ENCODE results near the gene UXS1.

Gene UXS1

GRCh38 chr2:106184857-106185256 is 9.2 kb downstream of the UXS1 start:
- Histone ChIP-seq H2AFZ (ENCODE audit: low read depth, low read length) (no peak overlapping the region), H3K36me3 (ENCODE audit: insufficient read depth, low read length) (peaks cover 6% of the 10 kb centered on the region), H3K4me1 (ENCODE audit: insufficient read depth, low read length) (no peaks in the 10 kb centered on the region), H3K4me3 (ENCODE audit: low read length) (no peak overlapping the region), H3K27me3 (ENCODE audit: insufficient read depth, low read length) (no peaks in the 10 kb centered on the region), H3K9me3 (ENCODE audit: low read length) (peaks cover 9% of the 10 kb centered on the region)

DNA sequence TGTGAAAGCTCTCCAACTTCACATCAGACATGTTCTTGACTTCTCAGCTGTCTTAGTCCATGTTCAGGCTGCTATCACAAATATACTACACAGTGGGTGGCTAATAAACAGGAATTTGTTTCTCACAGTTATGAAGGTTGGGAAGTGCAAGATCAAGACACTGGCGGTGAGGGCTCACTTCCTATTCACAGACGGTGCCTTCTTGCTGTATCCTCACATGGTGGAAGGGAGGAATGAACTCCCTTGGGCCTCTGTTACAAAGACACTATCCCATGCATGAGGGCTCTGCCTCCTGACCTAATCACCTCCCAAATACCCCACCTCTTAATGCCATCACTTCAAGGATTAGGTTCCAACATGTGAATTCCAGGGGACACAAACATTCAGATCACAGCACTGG is 9.7 kb downstream of the UXS1 start:
- Histone ChIP-seq H3K9me3 (ENCODE audit: low read length) (peaks cover 9% of the 10 kb centered on the region), H3K36me3 (ENCODE audit: insufficient read depth, low read length) (peaks cover 6% of the 10 kb centered on the region), H3K27me3 (ENCODE audit: insufficient read depth, low read length) (no peaks in the 10 kb centered on the region), H3K4me3 (ENCODE audit: low read length) (no peak overlapping the region), H3K4me1 (ENCODE audit: insufficient read depth, low read length) (no peaks in the 10 kb centered on the region), H2AFZ (ENCODE audit: low read depth, low read length) (no peak overlapping the region)

GRCh38 chr2:106183101-106183696 is 10.9 kb downstream of the UXS1 start:
- H3K36me3 ChIP-seq (ENCODE audit: insufficient read depth, low read length), result no peaks in the 10 kb centered on the region
- H3K4me1 ChIP-seq (ENCODE audit: insufficient read depth, low read length), result no peaks in the 10 kb centered on the region
- H3K9me3 ChIP-seq (ENCODE audit: low read length), result peaks cover 6% of the 10 kb centered on the region
- no peak overlapping the region for H3K4me3 ChIP-seq (ENCODE audit: low read length)
- H3K27me3 ChIP-seq (ENCODE audit: insufficient read depth, low read length), result no peaks in the 10 kb centered on the region
- no peak overlapping the region for H2AFZ ChIP-seq (ENCODE audit: low read depth, low read length)

GRCh38 chr2:106181064-106181463 is 13.0 kb downstream of the UXS1 start:
- peaks cover 3% of the 10 kb centered on the region for H3K9me3 ChIP-seq (ENCODE audit: low read length)
- no peaks in the 10 kb centered on the region for H3K27me3 ChIP-seq (ENCODE audit: insufficient read depth, low read length)
- H3K4me3 ChIP-seq (ENCODE audit: low read length), result no peak overlapping the region
- no peaks in the 10 kb centered on the region for H3K36me3 ChIP-seq (ENCODE audit: insufficient read depth, low read length)
- H2AFZ ChIP-seq (ENCODE audit: low read depth, low read length), result no peak overlapping the region
- H3K4me1 ChIP-seq (ENCODE audit: insufficient read depth, low read length), result no peaks in the 10 kb centered on the region

- Histone ChIP-seq H3K36me3 (ENCODE audit: insufficient read depth, low read length) (no peaks in the 10 kb centered on the region), H3K27me3 (ENCODE audit: insufficient read depth, low read length) (no peaks in the 10 kb centered on the region), H3K9me3 (ENCODE audit: low read length) (peaks cover 2% of the 10 kb centered on the region), H3K4me1 (ENCODE audit: insufficient read depth, low read length) (no peaks in the 10 kb centered on the region), H3K4me3 (ENCODE audit: low read length) (no peak overlapping the region), H2AFZ (ENCODE audit: low read depth, low read length) (no peak overlapping the region)
These were observed 13.5 kb downstream of the UXS1 start for GRCh38 chr2:106180602-106181001.

GRCh38 chr2:106178716-106179115 is 15.4 kb downstream of the UXS1 start:
- Histone ChIP-seq H3K4me1 (ENCODE audit: insufficient read depth, low read length) (no peaks in the 10 kb centered on the region), H3K9me3 (ENCODE audit: low read length) (peaks cover 2% of the 10 kb centered on the region), H3K4me3 (ENCODE audit: low read length) (no peak overlapping the region)

DNA sequence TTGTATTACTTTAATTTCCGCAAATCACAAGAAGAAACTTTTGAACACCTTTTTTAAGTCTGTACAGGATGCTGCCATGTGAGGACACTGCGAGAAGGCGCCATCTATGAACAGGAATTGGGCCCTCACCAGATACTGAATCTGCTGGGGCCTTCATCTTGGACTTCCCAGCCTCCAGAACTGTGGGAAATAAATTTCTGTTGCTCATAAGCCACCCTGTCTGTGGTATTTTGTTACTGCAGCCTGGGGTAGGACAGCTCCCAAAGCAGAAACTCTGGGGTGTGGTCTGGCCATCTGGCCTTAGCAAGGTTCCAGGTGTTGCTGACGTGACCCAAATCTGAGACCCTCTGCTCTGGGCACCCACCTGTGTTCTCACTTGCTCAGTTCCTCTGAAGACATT is 16.5 kb downstream of the UXS1 start:
- no peaks in the 10 kb centered on the region for H3K4me1 ChIP-seq (ENCODE audit: insufficient read depth, low read length)
- no peaks in the 10 kb centered on the region for H3K27me3 ChIP-seq (ENCODE audit: insufficient read depth, low read length)
- H3K36me3 ChIP-seq (ENCODE audit: insufficient read depth, low read length), result no peaks in the 10 kb centered on the region
- H3K4me3 ChIP-seq (ENCODE audit: low read length), result no peak overlapping the region
- no peak overlapping the region for H2AFZ ChIP-seq (ENCODE audit: low read depth, low read length)
- H3K9me3 ChIP-seq (ENCODE audit: low read length), result peaks cover 3% of the 10 kb centered on the region

More at GRCh38 chr2:106178716-106179115, 15.4 kb downstream of the UXS1 start:
- no peaks in the 10 kb centered on the region for H3K27me3 ChIP-seq (ENCODE audit: insufficient read depth, low read length)
- no peaks in the 10 kb centered on the region for H3K36me3 ChIP-seq (ENCODE audit: insufficient read depth, low read length)
- no peak overlapping the region for H2AFZ ChIP-seq (ENCODE audit: low read depth, low read length)

DNA sequence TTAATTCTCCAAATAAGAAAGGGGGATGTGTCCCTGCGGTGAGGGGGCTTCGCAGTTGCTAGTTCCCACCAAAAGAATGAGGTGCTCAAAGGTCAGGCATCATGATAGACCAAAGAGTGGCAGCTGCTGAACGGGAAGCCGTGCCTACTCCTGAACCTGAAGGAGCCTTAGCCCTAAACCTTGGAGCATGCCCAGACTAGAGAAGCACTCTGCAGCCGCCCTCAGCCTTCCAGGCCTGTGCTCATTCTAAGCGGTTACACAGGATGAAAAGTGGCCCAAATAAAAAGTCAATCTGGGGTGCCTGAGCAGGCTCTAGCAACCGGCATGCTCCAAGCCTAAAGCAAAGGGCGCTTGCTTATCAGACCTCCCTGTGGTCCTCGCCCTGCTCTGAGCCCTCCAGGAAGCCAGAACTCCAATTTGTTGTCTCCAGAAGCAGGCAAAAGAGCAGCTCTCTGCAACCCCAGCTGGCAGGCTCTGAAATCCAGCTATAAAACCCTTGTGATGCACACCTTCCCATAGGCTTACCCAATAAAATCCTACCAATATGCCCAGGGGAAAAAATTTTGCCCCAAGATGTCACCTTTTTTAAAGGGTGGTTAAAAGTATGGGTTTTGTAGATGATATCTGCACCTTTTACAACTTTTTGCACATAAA is 17.5 kb downstream of the UXS1 start:
- Histone ChIP-seq H3K4me1 (ENCODE audit: insufficient read depth, low read length) (no peaks in the 10 kb centered on the region), H3K36me3 (ENCODE audit: insufficient read depth, low read length) (no peaks in the 10 kb centered on the region), H2AFZ (ENCODE audit: low read depth, low read length) (no peak overlapping the region), H3K27me3 (ENCODE audit: insufficient read depth, low read length) (no peaks in the 10 kb centered on the region), H3K4me3 (ENCODE audit: low read length) (no peak overlapping the region), H3K9me3 (ENCODE audit: low read length) (peaks cover 3% of the 10 kb centered on the region)

DNA sequence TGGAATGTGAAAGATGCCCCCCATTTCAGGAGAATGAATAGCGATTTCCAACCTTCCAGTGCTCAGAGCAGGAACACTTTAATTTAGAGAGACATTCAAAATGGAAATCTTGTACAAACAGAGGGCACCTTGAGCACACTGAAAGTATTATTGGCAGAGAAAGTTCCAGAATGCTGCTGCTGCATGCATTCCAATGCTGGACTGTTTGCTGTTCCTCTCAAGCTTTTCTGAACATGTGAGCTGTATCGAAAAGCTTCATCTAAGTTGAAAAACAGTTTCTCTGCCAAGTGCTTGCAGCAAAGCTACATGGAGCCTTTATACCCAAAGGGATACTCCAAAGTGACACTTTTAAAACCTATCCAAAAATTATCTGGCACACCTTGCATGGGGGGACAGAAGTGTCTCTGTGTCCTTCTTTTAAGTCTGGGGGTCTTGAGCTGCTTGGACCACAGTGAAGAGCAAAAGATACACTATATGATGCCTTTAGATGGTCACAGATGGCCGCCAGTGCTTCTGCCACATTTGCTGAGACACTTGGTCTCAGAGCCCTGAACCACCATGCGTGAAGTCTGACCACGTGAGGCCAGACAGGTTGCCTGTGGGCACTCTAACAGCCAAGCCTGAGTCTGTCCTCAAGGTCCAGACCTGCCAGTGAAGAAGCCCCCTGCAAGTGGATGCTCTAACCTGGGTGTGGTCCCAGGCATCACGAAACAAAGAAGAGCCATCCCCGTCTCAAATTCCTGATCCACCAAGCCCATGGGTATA is 18.8 kb downstream of the UXS1 start:
- H3K36me3 ChIP-seq (ENCODE audit: insufficient read depth, low read length), result no peaks in the 10 kb centered on the region
- no peaks in the 10 kb centered on the region for H3K4me1 ChIP-seq (ENCODE audit: insufficient read depth, low read length)
- H3K4me3 ChIP-seq (ENCODE audit: low read length), result no peak overlapping the region
- H3K9me3 ChIP-seq (ENCODE audit: low read length), result peaks cover 1% of the 10 kb centered on the region
- H2AFZ ChIP-seq (ENCODE audit: low read depth, low read length), result no peak overlapping the region
- no peaks in the 10 kb centered on the region for H3K27me3 ChIP-seq (ENCODE audit: insufficient read depth, low read length)

DNA sequence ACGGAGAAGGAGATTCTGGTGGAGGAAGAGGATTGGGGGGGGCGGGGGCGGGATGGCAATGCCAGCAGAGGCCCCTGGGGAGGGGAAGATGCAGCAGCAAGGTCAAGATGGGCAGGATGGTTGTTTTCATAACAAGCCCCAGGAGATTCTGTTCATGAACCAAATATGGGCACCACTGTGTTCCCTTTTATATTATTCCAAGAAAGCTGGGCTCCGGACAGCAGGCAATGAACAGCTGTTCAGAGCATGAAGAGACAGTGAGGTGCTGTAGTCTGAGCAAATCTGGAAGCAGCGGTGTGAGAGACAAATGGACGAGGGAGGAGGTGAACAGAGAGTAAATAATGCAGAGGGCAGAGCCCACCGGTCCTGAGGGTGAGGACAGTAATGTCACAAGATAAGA is 20.0 kb downstream of the UXS1 start:
- Histone ChIP-seq H3K36me3 (ENCODE audit: insufficient read depth, low read length) (no peaks in the 10 kb centered on the region), H3K27me3 (ENCODE audit: insufficient read depth, low read length) (no peaks in the 10 kb centered on the region), H2AFZ (ENCODE audit: low read depth, low read length) (no peak overlapping the region), H3K9me3 (ENCODE audit: low read length) (peaks cover 1% of the 10 kb centered on the region), H3K4me3 (ENCODE audit: low read length) (no peak overlapping the region), H3K4me1 (ENCODE audit: insufficient read depth, low read length) (no peaks in the 10 kb centered on the region)

- no peaks in the 10 kb centered on the region for H3K4me1 ChIP-seq (ENCODE audit: insufficient read depth, low read length)
- no peaks in the 10 kb centered on the region for H3K36me3 ChIP-seq (ENCODE audit: insufficient read depth, low read length)
- H3K9me3 ChIP-seq (ENCODE audit: low read length), result peaks cover 1% of the 10 kb centered on the region
- no peak overlapping the region for H2AFZ ChIP-seq (ENCODE audit: low read depth, low read length)
- no peaks in the 10 kb centered on the region for H3K27me3 ChIP-seq (ENCODE audit: insufficient read depth, low read length)
- no peak overlapping the region for H3K4me3 ChIP-seq (ENCODE audit: low read length)
These were observed 21.5 kb downstream of the UXS1 start for GRCh38 chr2:106172649-106173048.

DNA sequence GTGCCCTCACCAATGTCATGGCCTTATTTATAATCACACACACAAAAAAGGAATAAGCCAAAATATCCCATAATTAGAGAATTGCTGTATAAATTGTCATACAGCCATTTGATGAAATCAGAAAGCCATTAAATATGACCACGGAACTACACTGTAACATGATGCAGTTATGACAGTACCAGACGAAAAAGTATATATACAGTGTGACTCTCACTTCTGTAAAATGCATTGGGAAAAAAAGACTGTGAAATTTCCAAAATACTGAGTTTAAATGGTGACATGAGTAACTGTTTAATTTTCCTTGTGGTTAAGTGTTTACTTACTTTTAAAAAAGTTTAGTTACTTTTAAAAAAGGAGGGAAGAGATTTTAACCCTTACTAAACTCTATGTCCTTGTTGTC is 25.4 kb downstream of the UXS1 start:
- Histone ChIP-seq H3K4me1 (ENCODE audit: insufficient read depth, low read length) (peaks cover 27% of the 10 kb centered on the region), H2AFZ (ENCODE audit: low read depth, low read length) (no peak overlapping the region), H3K36me3 (ENCODE audit: insufficient read depth, low read length) (no peaks in the 10 kb centered on the region), H3K9me3 (ENCODE audit: low read length) (peaks cover 1% of the 10 kb centered on the region), H3K27me3 (ENCODE audit: insufficient read depth, low read length) (no peaks in the 10 kb centered on the region), H3K4me3 (ENCODE audit: low read length) (no peak overlapping the region)

DNA sequence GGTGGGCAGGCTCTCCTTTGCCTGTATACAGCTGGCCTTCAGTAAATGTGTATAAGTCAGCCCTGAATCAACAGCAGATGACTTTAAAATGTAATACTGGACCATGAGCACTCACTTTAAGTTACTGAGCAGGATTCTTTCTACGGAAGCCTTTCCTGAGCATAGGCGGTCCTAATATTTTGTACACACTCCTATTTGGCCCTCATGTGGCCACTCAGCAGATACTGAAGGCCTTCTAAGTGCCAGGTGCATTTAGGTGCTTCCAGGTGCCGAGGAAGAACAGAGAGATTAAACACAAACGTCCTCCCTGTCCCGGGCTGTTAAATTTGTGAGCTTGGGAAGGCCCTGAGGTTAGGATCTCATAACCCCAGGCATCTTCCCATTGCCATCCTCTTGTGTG is 27.0 kb downstream of the UXS1 start:
- H3K4me3 ChIP-seq (ENCODE audit: low read length), result no peak overlapping the region
- no peak overlapping the region for H2AFZ ChIP-seq (ENCODE audit: low read depth, low read length)
- no peaks in the 10 kb centered on the region for H3K9me3 ChIP-seq (ENCODE audit: low read length)
- peaks cover 27% of the 10 kb centered on the region for H3K4me1 ChIP-seq (ENCODE audit: insufficient read depth, low read length)
- H3K36me3 ChIP-seq (ENCODE audit: insufficient read depth, low read length), result peaks cover 7% of the 10 kb centered on the region
- no peaks in the 10 kb centered on the region for H3K27me3 ChIP-seq (ENCODE audit: insufficient read depth, low read length)
